ENCODE results near the gene VAPB. TPM values are rescaled to one million over a fixed set of nuclear protein-coding genes. Genes with fewer than 3 reads are reported as not detected.
"Not testable (repeated sequence)": the region's sequence is repeated elsewhere in the genome, so short reads cannot be mapped to it uniquely, and the experiment has no call there.

The VAPB gene
- total RNA-seq, 1 donor from 2014 or later: 17.6 TPM

DNA sequence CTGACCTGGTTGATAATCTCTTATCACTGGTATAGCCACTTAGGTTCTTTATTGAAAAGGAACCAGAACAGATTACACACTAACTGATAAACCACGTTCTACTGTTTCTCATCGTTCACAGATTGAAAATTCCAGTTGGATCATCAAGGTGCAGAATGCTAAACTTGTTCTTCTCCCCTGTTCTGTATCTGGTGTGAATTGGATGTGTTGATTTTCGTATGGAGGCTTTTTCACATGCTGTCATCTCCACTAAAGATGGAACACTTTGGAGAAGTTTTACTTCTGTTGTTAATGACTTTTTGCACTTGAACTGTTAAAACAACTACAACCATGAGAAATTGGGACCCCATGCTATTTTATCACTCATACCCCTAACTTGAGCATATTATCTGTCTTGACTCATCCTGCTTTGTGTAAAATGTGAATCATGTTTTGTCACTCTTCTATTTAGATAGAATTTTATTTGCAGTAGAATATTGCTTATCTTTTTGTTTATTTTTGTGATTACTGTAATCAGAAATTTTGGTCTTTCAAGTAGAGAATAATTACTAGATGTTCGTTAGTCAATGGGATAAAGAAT, 17.5 kb downstream of the VAPB start:
- no peak for DNase-seq (ENCODE audit: extremely low read depth, low read depth, low spot score)

- no peak for DNase-seq (ENCODE audit: extremely low read depth, low read depth, low spot score)
Measured at GRCh38 chr20:58407201-58407873, 18.3 kb downstream of the VAPB start.

DNA sequence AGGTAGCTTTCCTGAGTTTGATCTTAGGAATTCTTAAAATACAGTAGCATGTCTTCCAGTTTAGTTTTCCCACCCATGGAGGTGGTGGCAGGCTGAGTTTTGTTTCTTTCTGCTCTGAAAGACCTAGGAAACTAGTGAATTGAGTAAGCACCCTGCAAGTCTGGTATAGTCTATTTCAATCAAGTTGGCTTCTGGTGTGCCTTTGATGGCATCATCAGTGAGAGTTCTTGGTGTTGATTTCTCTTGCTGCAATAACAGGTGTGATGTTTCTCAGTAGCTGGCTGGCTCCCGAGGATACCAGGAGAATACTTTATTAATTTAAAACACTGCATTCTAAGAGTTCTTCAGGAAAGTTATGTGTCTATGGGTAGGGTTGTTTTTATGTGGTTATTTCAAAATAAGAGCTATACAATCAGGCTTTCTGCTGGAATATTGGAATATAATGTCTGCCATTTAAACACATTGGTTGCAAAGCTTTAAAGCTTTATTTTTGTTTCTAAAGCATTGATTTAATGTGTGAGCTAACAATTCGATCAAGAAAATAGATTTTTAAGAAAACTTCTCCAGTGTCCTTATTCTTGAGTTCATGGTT, 19.0 kb downstream of the VAPB start:
- no peak for DNase-seq (ENCODE audit: extremely low read depth, low read depth, low spot score)

DNA sequence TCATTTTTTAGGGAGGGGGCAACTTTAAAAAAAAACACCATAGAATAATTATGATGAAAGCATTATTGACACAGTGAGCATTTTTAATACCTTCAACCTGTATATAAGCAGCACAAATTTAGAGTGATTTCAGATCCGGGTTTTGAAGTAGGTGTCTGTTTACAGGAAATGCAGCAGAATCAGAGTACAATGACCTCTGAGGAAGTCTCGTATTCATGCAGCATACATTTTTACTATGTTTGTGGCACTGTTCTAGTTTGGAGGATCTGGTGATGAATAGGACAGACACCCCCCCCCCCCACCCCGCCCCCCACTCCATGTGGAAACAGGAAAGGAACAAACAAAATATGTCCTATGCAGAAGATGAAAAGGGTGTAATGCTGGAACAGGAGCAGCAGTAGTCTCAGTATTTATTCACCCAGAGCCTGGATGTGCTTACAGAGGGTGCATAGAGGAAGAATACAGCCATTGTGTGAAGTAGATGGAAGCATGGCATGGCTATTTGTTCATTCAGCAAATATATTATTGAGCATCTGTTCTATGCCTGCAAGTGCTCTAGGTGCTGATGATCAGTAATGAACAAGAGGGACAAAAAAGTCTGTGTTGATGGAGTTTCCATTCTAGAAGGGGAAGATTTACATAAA, 19.7 kb downstream of the VAPB start:
- no peak for DNase-seq (ENCODE audit: extremely low read depth, low read depth, low spot score)

GRCh38 chr20:58414216-58414615, 25.2 kb downstream of the VAPB start:
- not testable (repeated sequence) for DNase-seq (ENCODE audit: extremely low read depth, low read depth, low spot score)

- not testable (repeated sequence) for DNase-seq (ENCODE audit: extremely low read depth, low read depth, low spot score)
Measured at GRCh38 chr20:58414786-58415185, 25.8 kb downstream of the VAPB start.

GRCh38 chr20:58416057-58416456, 27.0 kb downstream of the VAPB start:
- DNase-seq (ENCODE audit: extremely low read depth, low read depth, low spot score): no peak

GRCh38 chr20:58416835-58417234, 27.8 kb downstream of the VAPB start:
- DNase-seq (ENCODE audit: extremely low read depth, low read depth, low spot score): no peak

- no peak for DNase-seq (ENCODE audit: extremely low read depth, low read depth, low spot score)
Measured at GRCh38 chr20:58417438-58417837, 28.4 kb downstream of the VAPB start.

GRCh38 chr20:58418949-58419748, 30.1 kb downstream of the VAPB start:
- DNase-seq (ENCODE audit: extremely low read depth, low read depth, low spot score): no peak

DNA sequence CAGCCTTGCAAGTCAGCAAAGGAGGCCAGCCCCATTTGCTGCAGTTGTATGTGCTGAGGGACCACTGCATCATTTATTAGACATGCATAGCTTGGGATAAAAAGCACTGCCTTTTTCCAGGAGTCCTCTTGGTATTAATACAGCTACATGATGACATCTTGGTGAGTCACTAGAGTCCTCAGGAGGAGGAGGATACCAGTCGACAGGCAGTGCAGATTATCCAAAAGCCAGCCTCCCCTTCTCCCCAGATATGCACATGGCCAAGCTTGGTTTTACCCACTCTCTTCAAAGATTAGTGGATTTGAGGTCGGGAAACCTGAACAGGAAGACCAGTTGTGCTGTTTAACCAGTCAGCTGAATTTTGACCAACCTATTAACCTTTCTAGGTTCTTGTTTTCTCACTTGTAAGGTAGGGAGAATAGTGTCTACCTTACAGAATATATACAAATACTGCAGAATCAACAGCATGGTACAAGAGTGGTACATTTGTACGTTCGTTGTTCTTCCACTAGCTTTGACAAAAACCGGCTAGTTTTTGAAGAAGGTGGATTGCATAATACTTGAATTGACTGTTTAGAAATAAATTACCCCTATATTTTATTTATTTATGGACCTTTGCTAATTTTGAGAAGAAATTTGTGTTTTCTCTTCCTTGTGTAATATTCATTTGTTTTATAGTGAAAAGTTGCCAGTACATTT, 31.9 kb downstream of the VAPB start:
- no peak for DNase-seq (ENCODE audit: extremely low read depth, low read depth, low spot score)

DNA sequence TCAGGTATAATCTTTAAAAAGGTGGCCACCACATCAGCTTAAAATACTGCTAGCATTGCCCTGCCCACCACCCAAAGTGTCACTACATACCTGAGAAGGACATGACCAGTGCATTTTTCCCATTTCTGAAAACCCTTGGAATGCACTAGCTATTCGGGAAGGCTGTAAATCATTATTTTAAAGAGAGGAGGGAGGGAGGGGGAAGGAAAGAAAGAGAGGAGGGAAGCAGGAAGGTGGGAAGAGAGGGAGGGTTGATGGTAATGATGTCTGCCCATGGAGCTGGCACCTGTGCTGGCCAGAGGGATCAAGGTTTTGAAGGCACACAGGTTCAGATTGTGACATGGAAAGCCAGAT, 32.4 kb downstream of the VAPB start:
- DNase-seq (ENCODE audit: extremely low read depth, low read depth, low spot score): no peak

DNA sequence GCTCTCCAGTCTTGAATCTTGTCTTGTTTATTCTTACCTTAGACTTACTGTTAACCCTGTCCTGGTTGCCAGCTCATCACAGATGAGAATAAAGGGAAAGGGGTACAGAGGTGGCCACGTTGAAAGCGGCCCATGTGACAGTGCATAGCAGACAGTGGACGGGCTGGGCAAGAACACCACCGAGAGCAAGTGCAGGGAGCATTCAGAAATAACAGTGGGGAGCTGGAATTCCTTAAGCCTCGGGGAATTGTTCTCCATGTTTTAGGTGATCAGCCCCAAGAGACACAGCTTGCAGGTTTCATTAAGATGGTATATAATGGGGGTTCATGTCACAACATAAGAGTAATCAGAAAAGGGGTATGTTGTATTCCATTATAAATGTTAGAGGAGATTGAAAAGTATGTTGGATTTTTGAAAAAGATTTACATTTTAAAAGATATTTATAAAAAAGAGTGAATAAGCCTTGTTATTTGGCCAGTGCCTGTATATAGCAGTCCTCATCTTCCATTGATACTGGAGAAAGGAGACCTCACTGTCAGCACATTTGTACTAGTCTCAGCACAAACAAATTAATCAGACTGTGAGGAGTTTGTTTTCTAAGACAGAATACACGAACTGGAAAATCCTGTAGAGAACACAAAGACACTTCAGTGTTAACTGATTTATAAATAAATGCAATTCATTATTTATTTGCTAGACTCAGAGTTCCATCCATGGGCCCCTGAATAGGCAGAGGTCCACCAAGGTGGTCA, 35.4 kb downstream of the VAPB start:
- no peak for DNase-seq (ENCODE audit: extremely low read depth, low read depth, low spot score)

- DNase-seq (ENCODE audit: extremely low read depth, low read depth, low spot score): not testable (repeated sequence)
Measured at GRCh38 chr20:58427571-58427970, 38.5 kb downstream of the VAPB start.

DNA sequence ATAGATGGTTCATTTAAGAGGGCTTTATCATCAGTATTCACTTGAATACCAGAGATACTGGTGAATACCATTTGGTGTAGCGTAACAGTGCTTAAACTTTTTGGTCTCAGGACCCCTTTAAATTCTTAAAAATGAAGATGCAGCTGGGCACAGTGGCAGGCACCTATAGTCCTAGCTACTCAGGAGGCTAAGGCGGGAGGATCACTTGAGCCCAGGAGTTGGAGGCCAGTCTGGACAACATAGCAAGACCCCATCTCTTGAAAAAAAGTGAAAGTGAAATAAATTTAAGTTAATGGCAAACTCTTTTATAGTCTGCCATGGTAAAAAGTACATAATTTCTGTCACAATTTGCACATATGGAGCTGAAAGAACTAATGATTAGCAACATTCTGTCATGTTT, 39.3 kb downstream of the VAPB start:
- DNase-seq (ENCODE audit: extremely low read depth, low read depth, low spot score): no peak

- no peak for DNase-seq (ENCODE audit: extremely low read depth, low read depth, low spot score)
Measured at GRCh38 chr20:58429303-58429702, 40.3 kb downstream of the VAPB start.

- no peak for DNase-seq (ENCODE audit: extremely low read depth, low read depth, low spot score)
Measured at GRCh38 chr20:58431134-58431533, 42.1 kb downstream of the VAPB start.

DNA sequence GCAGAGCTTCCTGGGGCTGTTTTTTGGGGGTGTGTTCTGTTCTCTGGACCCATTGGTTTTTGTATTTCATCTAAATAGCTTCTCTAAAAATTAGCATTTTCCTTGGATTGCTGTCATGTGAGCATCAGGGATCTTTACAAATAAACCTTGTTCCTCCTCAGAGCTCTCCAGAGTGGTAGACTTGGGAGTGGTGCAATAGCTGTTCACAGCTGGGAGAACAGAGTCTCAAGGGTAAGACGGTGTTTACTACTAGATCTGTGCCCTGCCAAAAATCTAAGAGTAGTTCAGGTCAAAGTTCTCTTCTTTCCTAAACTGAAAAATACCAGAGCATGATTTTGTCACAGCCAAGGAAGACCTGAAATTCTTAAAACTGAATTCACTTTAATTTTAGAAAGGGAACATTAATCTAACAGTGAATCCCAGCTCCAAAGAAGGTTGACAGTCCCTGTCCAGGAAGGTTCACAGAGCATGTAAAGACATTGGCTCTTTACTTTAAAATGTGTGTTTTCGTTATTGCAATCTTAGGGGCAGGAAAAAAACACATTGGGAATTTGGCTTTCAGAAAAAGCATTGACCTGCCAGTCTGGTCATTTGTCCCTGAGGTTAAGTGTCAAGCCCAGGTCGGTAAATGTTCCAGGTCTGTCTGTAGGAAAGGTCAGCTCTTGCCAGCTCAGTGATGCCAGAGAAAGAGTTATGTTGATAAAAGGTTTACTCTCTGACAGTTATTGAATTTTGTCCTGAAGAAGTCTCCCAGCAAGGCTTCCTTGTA, 43.3 kb downstream of the VAPB start:
- no peak for DNase-seq (ENCODE audit: extremely low read depth, low read depth, low spot score)

DNA sequence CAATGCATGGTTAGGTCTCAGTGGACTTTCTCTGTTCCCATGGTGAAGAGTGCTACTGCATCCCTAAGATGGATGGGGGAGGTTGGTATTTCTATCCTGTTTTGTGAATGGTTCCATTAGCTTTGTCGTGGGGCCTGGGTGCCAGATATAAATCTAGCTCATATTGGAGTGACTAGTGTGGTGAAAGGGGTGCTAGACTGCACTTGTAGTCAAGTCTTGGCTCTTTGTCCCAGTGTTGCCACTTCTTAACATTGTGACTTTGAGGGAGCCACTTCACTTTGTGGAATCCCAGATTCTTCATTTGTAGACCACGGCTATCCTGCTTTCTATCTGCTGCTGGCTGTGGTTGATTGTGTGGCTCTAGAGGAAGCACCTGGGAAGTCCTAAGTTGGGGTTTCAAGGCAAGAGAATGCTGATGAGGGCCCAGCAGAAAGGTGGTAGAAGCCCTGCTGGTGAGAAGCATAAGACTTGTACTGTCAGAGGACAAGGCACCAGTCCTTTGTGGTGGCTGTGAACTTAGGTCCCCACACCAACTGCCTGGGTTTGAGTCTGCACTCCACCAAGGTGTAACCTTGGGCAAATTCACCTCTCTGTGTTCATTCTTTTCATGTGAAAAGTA, 44.1 kb downstream of the VAPB start:
- DNase-seq (ENCODE audit: extremely low read depth, low read depth, low spot score): no peak
